Measurements from ENCODE around the gene CD47.
A peak's percentile ranks its signal among the peaks of the same experiment; 100 is the strongest.

Gene CD47

GRCh38 chr3:108062051-108062450, 28.8 kb downstream of the CD47 start:
- peaks cover 34% of the 10 kb centered on the region for H3K36me3 Mint-ChIP-seq
- H3K27ac Mint-ChIP-seq, result peak overlapping the region; percentile 43
- H3K27me3 Mint-ChIP-seq, result no peaks in the 10 kb centered on the region
- no peaks in the 10 kb centered on the region for H3K9me3 Mint-ChIP-seq (ENCODE audit: low read depth)
- H3K4me3 Mint-ChIP-seq, result no peak overlapping the region
- peaks cover 76% of the 10 kb centered on the region for H3K4me1 Mint-ChIP-seq (ENCODE audit: low read depth)

GRCh38 chr3:108060331-108060730, 30.5 kb downstream of the CD47 start:
- peaks cover 74% of the 10 kb centered on the region for H3K4me1 Mint-ChIP-seq (ENCODE audit: low read depth)
- H3K36me3 Mint-ChIP-seq, result peaks cover 34% of the 10 kb centered on the region

GRCh38 chr3:108055931-108056330, 34.9 kb downstream of the CD47 start:
- Mint-ChIP-seq H3K36me3 (peaks cover 32% of the 10 kb centered on the region), H3K27ac (peak overlapping the region; percentile 84), H3K9me3 (ENCODE audit: low read depth) (no peaks in the 10 kb centered on the region), H3K4me3 (no peak overlapping the region), H3K27me3 (no peaks in the 10 kb centered on the region), H3K4me1 (ENCODE audit: low read depth) (peaks cover 70% of the 10 kb centered on the region)

More at GRCh38 chr3:108060331-108060730, 30.5 kb downstream of the CD47 start:
- Mint-ChIP-seq H3K9me3 (ENCODE audit: low read depth) (no peaks in the 10 kb centered on the region), H3K27me3 (no peaks in the 10 kb centered on the region), H3K4me3 (no peak overlapping the region), H3K27ac (peak overlapping the region; percentile 62)

GRCh38 chr3:108054935-108055334, 35.9 kb downstream of the CD47 start:
- peaks cover 26% of the 10 kb centered on the region for H3K36me3 Mint-ChIP-seq
- no peaks in the 10 kb centered on the region for H3K27me3 Mint-ChIP-seq
- peaks cover 64% of the 10 kb centered on the region for H3K4me1 Mint-ChIP-seq (ENCODE audit: low read depth)
- peak overlapping the region; percentile 7 for H3K4me3 Mint-ChIP-seq
- peak overlapping the region; percentile 54 for H3K27ac Mint-ChIP-seq
- no peaks in the 10 kb centered on the region for H3K9me3 Mint-ChIP-seq (ENCODE audit: low read depth)

GRCh38 chr3:108053483-108053882, 37.3 kb downstream of the CD47 start:
- Mint-ChIP-seq H3K27me3 (no peaks in the 10 kb centered on the region), H3K27ac (peak overlapping the region; percentile 79), H3K36me3 (peaks cover 25% of the 10 kb centered on the region), H3K9me3 (ENCODE audit: low read depth) (no peaks in the 10 kb centered on the region), H3K4me3 (no peak overlapping the region), H3K4me1 (ENCODE audit: low read depth) (peaks cover 65% of the 10 kb centered on the region)

- H3K27ac Mint-ChIP-seq, result peak overlapping the region; percentile 79
- no peak overlapping the region for H3K4me3 Mint-ChIP-seq
- peaks cover 23% of the 10 kb centered on the region for H3K36me3 Mint-ChIP-seq
- peaks cover 62% of the 10 kb centered on the region for H3K4me1 Mint-ChIP-seq (ENCODE audit: low read depth)
- H3K27me3 Mint-ChIP-seq, result no peaks in the 10 kb centered on the region
- no peaks in the 10 kb centered on the region for H3K9me3 Mint-ChIP-seq (ENCODE audit: low read depth)
Observed at GRCh38 chr3:108053067-108053466, 37.8 kb downstream of the CD47 start.

- Mint-ChIP-seq H3K27me3 (no peaks in the 10 kb centered on the region), H3K36me3 (peaks cover 20% of the 10 kb centered on the region), H3K27ac (peak overlapping the region; percentile 42), H3K4me3 (no peak overlapping the region), H3K4me1 (ENCODE audit: low read depth) (peaks cover 59% of the 10 kb centered on the region), H3K9me3 (ENCODE audit: low read depth) (no peaks in the 10 kb centered on the region)
Observed at GRCh38 chr3:108051005-108051404, 39.8 kb downstream of the CD47 start.

- H3K36me3 Mint-ChIP-seq, result peaks cover 13% of the 10 kb centered on the region
Observed at GRCh38 chr3:108047987-108048386, 42.8 kb downstream of the CD47 start.

GRCh38 chr3:108046247-108046646, 44.6 kb downstream of the CD47 start:
- Mint-ChIP-seq H3K27ac (peak overlapping the region; percentile 84), H3K27me3 (no peaks in the 10 kb centered on the region), H3K36me3 (peaks cover 11% of the 10 kb centered on the region), H3K9me3 (ENCODE audit: low read depth) (no peaks in the 10 kb centered on the region), H3K4me3 (no peak overlapping the region), H3K4me1 (ENCODE audit: low read depth) (peaks cover 27% of the 10 kb centered on the region)

More at GRCh38 chr3:108047987-108048386, 42.8 kb downstream of the CD47 start:
- Mint-ChIP-seq H3K9me3 (ENCODE audit: low read depth) (no peaks in the 10 kb centered on the region), H3K27ac (peak overlapping the region; percentile 46), H3K27me3 (no peaks in the 10 kb centered on the region), H3K4me1 (ENCODE audit: low read depth) (peaks cover 37% of the 10 kb centered on the region), H3K4me3 (no peak overlapping the region)

GRCh38 chr3:108044699-108045098, 46.1 kb downstream of the CD47 start:
- Mint-ChIP-seq H3K27ac (peak overlapping the region; percentile 79), H3K27me3 (no peaks in the 10 kb centered on the region), H3K36me3 (peaks cover 9% of the 10 kb centered on the region), H3K9me3 (ENCODE audit: low read depth) (no peaks in the 10 kb centered on the region), H3K4me1 (ENCODE audit: low read depth) (peaks cover 24% of the 10 kb centered on the region), H3K4me3 (no peak overlapping the region)

- H3K36me3 Mint-ChIP-seq, result peaks cover 7% of the 10 kb centered on the region
- H3K27me3 Mint-ChIP-seq, result no peaks in the 10 kb centered on the region
- H3K27ac Mint-ChIP-seq, result peak overlapping the region; percentile 66
- no peak overlapping the region for H3K4me3 Mint-ChIP-seq
- H3K9me3 Mint-ChIP-seq (ENCODE audit: low read depth), result no peaks in the 10 kb centered on the region
- H3K4me1 Mint-ChIP-seq (ENCODE audit: low read depth), result peaks cover 12% of the 10 kb centered on the region
Observed at GRCh38 chr3:108042300-108042699, 48.5 kb downstream of the CD47 start.

- Mint-ChIP-seq H3K4me1 (ENCODE audit: low read depth) (peaks cover 16% of the 10 kb centered on the region), H3K27me3 (no peaks in the 10 kb centered on the region), H3K27ac (peak overlapping the region; percentile 80), H3K9me3 (ENCODE audit: low read depth) (no peaks in the 10 kb centered on the region), H3K4me3 (no peak overlapping the region), H3K36me3 (peaks cover 7% of the 10 kb centered on the region)
Observed at GRCh38 chr3:108041253-108041652, 49.6 kb downstream of the CD47 start.

GRCh38 chr3:108037770-108038169, 53.1 kb downstream of the CD47 start:
- peaks cover 18% of the 10 kb centered on the region for H3K4me1 Mint-ChIP-seq (ENCODE audit: low read depth)
- no peaks in the 10 kb centered on the region for H3K27me3 Mint-ChIP-seq
- H3K4me3 Mint-ChIP-seq, result no peak overlapping the region
- peak overlapping the region; percentile 66 for H3K27ac Mint-ChIP-seq
- no peaks in the 10 kb centered on the region for H3K9me3 Mint-ChIP-seq (ENCODE audit: low read depth)
- peaks cover 11% of the 10 kb centered on the region for H3K36me3 Mint-ChIP-seq

- peaks cover 18% of the 10 kb centered on the region for H3K4me1 Mint-ChIP-seq (ENCODE audit: low read depth)
- no peaks in the 10 kb centered on the region for H3K9me3 Mint-ChIP-seq (ENCODE audit: low read depth)
- H3K4me3 Mint-ChIP-seq, result no peak overlapping the region
- H3K36me3 Mint-ChIP-seq, result peaks cover 12% of the 10 kb centered on the region
- H3K27me3 Mint-ChIP-seq, result no peaks in the 10 kb centered on the region
- H3K27ac Mint-ChIP-seq, result peak overlapping the region; percentile 66
Observed at GRCh38 chr3:108036984-108037741, 53.7 kb downstream of the CD47 start.

GRCh38 chr3:108036401-108036800, 54.4 kb downstream of the CD47 start:
- Mint-ChIP-seq H3K4me1 (ENCODE audit: low read depth) (peaks cover 18% of the 10 kb centered on the region), H3K9me3 (ENCODE audit: low read depth) (no peaks in the 10 kb centered on the region), H3K27me3 (no peaks in the 10 kb centered on the region), H3K36me3 (peaks cover 11% of the 10 kb centered on the region), H3K27ac (peak overlapping the region; percentile 11), H3K4me3 (no peak overlapping the region)

- Mint-ChIP-seq H3K9me3 (ENCODE audit: low read depth) (no peaks in the 10 kb centered on the region), H3K4me3 (no peak overlapping the region), H3K27me3 (no peaks in the 10 kb centered on the region), H3K36me3 (peaks cover 14% of the 10 kb centered on the region), H3K4me1 (ENCODE audit: low read depth) (peaks cover 18% of the 10 kb centered on the region), H3K27ac (peak overlapping the region; percentile 74)
Observed at GRCh38 chr3:108035751-108036150, 55.1 kb downstream of the CD47 start.

Measured in activated naive CD8-positive, alpha-beta T cell (primary cell).